GM18505 (cell line): ENCODE results near the gene NAA38.

Experiments used
- ATAC-seq: cut with Tn5 transposase; IDR thresholded peaks from one replicate; pipeline ENCODE4 v1.9.1; 2021; ENCODE audit not compliant: unreplicated experiment
- POLR2A ChIP-seq: IDR thresholded peaks from 4 replicates; pipeline ENCODE4 v1.6.1; 2011; ENCODE audit warnings: borderline replicate concordance; ENCODE audit not compliant: insufficient read depth, insufficient read length; ENCODE audit errors: extremely low read depth

Gene NAA38

DNA sequence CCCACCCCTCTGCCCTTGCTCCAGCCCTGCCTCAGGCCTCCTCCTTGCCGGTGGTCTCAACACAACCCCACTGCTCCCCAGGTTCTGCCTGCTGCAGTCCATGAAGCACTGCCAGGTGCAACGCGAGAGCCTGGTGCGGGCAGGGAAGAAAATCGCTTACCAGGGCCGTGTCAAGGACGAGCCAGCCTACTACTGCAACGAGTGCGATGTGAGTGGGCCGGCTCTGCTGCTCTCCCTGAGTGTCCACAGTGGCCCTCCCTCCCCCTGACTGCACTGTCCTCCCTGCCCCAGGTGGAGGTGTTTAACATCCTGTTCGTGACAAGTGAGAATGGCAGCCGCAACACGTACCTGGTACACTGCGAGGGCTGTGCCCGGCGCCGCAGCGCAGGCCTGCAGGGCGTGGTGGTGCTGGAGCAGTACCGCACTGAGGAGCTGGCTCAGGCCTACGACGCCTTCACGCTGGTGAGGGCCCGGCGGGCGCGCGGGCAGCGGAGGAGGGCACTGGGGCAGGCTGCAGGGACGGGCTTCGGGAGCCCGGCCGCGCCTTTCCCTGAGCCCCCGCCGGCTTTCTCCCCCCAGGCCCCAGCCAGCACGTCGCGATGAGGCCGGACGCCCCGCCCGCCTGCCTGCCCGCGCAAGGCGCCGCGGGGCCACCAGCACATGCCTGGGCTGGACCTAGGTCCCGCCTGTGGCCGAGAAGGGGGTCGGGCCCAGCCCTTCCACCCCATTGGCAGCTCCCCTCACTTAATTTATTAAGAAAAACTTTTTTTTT is 4.3 kb downstream of the NAA38 start:
- peak; percentile 2 for TF ChIP-seq POLR2A
- no peak for ATAC-seq

DNA sequence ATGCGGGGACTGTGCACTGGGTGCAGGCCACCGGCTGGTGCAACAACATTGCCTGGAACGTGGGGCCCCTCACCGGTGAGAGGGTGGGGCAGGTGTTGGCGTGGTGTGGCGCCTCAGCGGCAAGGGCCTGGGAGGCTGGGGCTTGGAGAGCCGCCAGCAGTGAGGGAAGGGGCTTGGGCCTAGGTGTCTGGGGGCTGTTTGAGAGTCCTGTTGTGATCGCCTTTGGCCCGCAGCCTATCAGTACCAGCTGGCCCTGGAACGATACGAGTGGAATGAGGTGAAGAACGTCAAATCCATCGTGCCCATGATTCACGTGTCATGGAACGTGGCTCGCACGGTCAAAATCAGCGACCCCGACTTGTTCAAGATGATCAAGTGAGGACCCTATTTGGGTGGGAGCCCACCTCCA is 5.1 kb downstream of the NAA38 start:
- no peak for ATAC-seq
- peak; percentile 4 for TF ChIP-seq POLR2A

DNA sequence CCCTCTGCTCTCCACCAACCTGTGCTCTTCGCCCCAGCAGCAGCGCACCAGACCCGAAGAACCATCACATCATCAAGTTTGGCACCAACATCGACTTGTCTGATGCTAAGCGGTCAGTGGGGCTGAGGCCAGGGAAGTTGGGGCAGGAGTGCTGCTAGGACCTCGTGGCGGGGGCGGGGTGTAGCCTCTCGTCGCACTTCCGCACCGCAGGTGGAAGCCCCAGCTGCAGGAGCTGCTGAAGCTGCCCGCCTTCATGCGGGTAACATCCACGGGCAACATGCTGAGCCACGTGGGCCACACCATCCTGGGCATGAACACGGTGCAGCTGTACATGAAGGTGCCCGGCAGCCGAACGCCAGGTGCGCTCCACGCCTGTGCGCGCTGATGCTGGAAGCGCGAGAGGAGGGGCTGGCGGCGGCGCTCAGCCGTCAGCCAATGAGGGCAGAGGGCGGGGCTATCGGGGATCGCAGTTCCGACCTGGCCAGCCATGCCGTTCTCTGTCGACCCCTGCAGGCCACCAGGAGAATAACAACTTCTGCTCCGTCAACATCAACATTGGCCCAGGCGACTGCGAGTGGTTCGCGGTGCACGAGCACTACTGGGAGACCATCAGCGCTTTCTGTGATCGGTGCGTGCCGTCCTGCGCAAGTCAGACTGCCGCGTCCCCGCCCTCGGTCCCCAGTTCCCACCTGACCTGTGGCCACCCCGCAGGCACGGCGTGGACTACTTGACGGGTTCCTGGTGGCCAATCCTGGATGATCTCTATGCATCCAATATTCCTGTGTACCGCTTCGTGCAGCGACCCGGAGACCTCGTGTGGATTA is 5.7 kb downstream of the NAA38 start:
- peak; percentile 57 for ATAC-seq
- TF ChIP-seq POLR2A, result peak; percentile 58

DNA sequence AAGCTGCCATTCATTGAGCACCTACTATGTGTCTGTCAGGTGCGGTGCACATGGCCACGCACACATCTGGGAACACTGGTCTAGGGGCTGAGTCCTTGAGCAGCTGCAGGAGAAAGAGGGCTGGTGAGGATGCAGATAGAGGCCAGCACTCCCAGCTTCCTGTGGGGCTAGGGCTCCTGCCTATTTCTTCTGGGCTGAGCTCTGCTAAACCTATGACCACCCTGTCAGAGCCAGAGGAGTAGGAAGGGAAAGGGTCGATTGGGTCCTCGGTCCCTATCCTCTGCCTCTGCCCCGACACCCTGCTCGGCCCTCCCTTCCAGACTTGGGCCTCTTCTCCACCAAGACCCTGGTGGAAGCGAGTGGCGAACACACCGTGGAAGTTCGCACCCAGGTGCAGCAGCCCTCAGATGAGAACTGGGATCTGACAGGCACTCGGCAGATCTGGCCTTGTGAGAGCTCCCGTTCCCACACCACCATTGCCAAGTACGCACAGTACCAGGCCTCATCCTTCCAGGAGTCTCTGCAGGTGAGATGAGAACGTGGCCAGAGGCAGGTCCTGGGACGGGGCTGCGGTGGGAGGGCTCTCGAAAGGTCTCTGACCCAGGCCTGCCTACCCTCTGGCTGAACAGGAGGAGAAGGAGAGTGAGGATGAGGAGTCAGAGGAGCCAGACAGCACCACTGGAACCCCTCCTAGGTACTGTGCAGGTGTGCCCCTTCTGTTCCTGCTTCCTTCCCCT is 6.5 kb downstream of the NAA38 start:
- no peak for ATAC-seq
- no peak for TF ChIP-seq POLR2A

DNA sequence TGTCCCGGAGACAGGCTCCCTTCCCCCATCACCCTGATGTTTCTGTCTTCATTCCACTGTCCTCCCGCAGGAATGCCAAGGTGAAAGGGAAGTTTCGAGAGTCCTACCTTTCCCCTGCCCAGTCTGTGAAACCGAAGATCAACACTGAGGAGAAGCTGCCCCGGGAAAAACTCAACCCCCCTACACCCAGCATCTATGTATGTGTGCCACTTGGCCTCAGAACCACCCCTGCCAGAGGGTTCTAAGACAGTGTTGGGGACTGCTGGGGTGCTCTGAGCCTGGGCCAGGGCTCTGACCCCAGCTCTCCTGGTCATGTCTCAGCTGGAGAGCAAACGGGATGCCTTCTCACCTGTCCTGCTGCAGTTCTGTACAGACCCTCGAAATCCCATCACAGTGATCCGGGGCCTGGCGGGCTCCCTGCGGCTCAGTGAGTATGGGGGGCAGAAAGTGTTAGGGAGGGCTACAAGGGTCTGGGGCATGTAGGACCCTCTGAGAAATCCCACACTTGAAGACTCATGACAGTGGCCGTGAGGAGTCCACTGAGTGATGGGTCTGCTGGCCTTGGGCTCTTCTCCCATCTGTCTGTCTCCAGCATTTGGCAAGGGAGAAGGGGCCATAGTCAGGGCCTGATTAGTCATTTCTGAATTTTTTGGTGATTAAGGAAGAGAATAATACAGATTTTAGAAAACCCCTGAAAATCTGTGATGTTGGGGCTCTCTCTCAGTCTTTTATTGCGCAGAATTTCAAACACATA is 7.4 kb downstream of the NAA38 start:
- ATAC-seq, result no peak
- no peak for TF ChIP-seq POLR2A

DNA sequence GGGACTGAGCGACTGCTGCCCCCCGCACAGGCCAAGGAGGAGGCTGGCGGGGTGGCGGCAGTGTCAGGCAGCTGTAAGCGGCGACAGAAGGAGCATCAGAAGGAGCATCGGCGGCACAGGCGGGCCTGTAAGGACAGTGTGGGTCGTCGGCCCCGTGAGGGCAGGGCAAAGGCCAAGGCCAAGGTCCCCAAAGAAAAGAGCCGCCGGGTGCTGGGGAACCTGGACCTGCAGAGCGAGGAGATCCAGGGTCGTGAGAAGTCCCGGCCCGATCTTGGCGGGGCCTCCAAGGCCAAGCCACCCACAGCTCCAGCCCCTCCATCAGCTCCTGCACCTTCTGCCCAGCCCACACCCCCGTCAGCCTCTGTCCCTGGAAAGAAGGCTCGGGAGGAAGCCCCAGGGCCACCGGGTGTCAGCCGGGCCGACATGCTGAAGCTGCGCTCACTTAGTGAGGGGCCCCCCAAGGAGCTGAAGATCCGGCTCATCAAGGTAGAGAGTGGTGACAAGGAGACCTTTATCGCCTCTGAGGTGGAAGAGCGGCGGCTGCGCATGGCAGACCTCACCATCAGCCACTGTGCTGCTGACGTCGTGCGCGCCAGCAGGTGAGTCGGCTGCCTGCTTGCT is 8.1 kb downstream of the NAA38 start:
- TF ChIP-seq POLR2A, result no peak
- ATAC-seq, result no peak

DNA sequence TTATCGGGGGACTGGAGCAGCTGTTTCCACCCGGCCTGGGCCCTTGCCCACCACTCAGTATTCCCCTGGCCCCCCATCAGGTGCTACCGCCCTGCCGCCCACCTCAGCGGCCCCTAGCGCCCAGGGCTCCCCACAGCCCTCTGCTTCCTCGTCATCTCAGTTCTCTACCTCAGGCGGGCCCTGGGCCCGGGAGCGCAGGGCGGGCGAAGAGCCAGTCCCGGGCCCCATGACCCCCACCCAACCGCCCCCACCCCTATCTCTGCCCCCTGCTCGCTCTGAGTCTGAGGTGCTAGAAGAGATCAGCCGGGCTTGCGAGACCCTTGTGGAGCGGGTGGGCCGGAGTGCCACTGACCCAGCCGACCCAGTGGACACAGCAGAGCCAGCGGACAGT is 8.6 kb downstream of the NAA38 start:
- no peak for TF ChIP-seq POLR2A
- no peak for ATAC-seq

DNA sequence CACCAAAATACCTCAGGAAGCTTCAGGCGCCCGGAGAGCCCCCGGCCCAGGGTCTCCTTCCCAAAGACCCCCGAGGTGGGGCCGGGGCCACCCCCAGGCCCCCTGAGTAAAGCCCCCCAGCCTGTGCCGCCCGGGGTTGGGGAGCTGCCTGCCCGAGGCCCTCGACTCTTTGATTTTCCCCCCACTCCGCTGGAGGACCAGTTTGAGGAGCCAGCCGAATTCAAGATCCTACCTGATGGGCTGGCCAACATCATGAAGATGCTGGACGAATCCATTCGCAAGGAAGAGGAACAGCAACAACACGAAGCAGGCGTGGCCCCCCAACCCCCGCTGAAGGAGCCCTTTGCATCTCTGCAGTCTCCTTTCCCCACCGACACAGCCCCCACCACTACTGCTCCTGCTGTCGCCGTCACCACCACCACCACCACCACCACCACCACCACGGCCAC is 9.2 kb downstream of the NAA38 start:
- no peak for TF ChIP-seq POLR2A
- ATAC-seq, result no peak

DNA sequence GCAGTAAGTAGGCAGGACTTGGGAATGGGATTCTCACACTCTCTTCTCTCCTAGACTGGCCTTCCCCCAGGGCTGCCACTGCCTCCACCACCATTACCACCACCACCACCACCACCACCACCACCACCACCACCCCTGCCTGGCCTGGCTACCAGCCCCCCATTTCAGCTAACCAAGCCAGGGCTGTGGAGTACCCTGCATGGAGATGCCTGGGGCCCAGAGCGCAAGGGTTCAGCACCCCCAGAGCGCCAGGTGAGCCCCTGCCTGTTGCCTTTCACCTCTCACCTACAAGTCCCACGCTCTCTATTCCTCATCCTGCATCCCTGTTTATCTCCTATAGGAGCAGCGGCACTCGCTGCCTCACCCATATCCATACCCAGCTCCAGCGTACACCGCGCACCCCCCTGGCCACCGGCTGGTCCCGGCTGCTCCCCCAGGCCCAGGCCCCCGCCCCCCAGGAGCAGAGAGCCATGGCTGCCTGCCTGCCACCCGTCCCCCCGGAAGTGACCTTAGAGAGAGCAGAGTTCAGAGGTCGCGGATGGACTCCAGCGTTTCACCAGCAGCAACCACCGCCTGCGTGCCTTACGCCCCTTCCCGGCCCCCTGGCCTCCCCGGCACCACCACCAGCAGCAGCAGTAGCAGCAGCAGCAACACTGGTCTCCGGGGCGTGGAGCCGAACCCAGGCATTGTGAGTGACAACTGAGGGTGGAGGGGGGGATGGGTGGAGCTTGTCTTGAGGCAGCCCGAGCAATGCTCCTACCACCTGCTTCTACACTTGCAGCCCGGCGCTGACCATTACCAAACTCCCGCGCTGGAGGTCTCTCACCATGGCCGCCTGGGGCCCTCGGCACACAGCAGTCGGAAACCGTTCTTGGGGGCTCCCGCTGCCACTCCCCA is 10.3 kb downstream of the NAA38 start:
- no peak for ATAC-seq

DNA sequence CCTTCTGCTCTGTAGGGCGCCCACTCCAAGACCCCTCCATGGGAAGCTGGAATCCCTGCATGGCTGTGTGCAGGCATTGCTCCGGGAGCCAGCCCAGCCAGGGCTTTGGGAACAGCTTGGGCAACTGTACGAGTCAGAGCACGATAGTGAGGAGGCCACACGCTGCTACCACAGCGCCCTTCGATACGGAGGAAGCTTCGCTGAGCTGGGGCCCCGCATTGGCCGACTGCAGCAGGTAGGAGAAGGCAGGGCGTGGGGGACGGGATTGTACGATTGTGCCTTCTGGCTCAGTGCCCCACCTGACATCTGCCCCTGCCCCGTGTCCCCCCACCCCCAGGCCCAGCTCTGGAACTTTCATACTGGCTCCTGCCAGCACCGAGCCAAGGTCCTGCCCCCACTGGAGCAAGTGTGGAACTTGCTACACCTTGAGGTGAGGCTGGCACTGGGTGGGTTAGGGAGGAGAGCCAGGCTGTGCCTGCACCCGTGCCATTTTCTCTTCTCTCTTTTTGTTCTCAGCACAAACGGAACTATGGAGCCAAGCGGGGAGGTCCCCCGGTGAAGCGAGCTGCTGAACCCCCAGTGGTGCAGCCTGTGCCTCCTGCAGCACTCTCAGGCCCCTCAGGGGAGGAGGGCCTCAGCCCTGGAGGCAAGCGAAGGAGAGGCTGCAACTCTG is 11.2 kb downstream of the NAA38 start:
- no peak for TF ChIP-seq POLR2A
- ATAC-seq, result no peak

More for the DNA sequence above, 10.3 kb downstream of the NAA38 start:
- TF ChIP-seq POLR2A, result no peak
